ENCODE measurements around the gene MRPS6. TPM values are rescaled to one million over a fixed set of nuclear protein-coding genes. Genes with fewer than 3 reads are reported as not detected.
A peak's percentile ranks its signal among the peaks of the same experiment; 100 is the strongest.

MRPS6 gene
- total RNA-seq, 1 donor from 2014 or later = 21.5 TPM

DNA sequence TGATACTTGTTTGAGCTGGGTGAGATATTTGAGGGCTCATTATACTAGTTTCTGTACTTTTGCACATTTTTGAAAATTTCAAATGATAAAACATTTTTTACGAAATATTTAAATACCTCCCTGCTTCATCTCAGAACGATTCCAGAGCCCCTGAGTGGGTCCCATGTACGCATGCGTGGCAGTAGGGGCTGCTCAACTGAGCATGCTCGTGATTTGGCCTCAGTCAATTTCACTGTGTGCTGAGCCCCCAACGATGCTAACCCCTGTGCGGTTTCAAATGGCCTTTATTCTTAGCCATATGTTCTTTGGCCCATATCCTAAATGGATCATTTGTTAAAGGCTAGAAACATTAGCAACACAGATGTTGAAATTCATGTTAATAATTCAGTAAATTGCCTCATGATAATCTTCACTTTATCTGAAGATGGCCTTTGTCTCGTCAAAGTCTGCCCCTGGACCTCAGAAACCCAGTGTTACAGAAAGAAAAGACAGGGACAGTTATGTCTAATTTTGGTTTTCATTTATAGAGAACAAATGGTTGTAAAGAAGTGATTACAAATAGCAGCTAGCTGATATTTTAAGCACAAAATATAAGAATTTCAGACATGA, 108.2 kb downstream of the MRPS6 start:
- no peak for DNase-seq

DNA sequence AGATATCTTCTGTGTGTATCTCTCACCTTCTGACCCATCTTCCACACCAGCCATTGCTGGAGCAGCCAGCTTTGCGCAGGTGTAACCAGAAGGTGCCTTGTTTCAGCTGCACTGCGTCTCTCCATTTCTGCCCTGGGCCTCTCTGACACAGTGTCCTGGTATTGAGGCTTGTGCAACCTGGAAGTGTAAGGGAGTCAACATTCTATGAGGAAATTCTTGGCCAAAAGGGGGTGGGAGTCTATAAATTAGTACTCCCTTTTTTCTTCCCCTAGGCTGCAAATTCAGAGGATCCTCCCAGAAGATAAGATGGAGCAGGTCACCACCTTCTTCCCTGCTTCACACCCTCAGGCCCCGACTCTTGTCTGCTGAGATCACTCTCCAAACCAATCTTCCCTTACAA, 109.1 kb downstream of the MRPS6 start:
- no peak for DNase-seq

DNA sequence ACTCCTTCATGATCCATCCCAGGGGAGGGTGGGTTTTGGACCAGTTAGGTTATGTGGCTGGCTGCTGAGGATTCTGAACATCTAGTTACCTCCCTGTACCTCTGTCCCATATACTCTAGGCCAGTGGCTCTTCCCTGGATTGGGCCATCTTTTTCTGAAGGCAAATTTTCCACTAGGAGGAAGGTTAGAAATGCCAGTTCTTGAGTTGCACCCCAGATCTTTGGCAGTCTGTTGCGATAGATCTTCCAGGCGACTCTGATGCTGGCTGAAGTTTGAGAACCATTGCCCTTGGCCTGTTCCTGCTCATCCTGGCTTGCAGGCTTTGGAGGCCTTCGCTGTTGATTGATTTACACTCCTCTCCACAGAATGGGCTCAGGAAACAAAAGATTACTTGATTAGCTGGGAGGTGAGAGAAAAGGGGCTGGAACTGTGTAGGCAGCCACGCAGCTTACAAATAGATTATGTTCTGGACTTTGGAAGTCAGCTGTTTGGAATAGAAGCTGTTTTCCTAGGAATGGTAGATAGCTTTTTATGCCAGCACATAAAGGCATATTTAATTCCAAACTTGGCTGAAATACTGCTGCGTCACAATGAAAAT, 110.1 kb downstream of the MRPS6 start:
- DNase-seq = no peak

DNA sequence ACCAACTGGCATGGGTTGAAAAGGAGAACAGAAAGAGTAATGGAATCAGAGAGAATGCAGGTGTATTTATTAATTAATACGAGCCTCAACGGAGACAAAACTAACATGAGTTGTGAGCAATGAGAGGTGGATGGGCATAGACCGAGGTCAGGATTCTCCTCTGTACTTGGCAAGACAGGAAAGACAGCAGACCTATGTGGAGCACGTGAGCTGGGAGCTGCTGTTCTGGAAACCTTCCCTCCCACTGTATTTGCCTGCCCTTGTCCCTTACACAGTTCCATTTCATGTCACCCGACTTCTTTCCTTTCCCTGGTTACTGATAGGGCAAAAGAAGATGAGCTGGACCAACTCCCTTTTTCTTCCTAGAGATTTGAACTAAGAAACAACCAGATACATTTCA, 110.9 kb downstream of the MRPS6 start:
- no peak for DNase-seq

DNA sequence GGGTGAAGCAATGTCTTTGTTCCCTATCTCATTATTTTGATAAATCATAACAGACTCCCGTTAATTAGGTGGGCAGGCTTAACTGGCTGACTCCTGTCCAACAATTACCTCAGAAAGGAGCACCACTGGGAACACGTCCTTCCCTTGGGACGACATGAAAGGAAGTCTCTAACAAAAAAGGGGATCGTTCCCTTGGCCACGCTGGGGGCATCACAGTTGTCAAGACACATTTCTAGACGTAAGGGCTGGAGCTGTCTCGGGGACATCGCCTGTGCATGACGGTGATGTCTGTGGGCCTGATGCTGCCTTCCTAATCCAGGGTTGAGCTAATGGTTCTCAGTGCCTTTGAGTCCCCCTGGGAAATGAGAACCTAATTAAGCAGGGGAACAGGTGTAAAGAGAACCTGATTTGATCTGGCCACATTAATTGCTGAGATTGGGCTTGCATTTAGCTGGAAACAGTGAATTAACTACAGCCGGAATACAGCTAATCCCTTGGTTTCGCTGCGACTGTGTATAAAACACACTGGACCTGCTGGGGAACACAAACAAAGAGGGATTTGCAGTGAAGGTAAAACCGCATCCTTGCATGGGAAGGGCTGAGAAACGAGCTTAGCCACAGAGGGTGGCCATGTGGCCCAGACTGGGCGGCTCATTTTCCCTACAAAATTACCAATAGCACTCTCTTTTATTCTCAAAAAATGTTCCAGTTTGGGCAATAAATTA, 111.8 kb downstream of the MRPS6 start:
- DNase-seq = no peak

DNA sequence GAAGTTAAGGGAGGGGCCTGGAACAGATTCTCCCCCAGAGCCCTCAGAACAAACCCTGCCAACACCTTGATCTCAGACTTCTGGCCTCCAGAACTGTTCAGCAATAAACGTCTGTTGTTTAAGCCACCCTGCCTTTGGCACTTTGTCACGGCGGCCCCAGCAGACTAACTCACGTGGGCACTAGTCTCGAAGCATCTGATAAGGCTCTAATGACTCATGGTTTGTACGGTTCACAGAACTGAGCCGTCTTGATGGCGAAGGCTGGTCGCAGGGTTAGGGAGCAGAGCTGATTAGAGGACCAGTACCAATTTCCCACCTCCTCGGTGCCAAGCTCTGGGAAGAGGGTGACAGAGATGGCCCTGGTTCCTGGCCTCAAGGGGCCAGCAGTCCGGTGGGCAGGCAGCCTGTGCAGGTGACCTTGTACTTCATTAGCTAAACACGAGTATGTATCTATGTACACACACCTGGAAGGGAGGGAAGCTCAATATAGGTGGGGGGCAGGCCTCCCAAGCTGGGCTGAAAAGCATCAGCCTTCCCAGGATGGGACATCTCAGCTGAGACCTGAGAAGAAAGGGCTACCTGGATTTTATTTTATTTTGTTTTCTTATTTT, 112.8 kb downstream of the MRPS6 start:
- DNase-seq = no peak

DNA sequence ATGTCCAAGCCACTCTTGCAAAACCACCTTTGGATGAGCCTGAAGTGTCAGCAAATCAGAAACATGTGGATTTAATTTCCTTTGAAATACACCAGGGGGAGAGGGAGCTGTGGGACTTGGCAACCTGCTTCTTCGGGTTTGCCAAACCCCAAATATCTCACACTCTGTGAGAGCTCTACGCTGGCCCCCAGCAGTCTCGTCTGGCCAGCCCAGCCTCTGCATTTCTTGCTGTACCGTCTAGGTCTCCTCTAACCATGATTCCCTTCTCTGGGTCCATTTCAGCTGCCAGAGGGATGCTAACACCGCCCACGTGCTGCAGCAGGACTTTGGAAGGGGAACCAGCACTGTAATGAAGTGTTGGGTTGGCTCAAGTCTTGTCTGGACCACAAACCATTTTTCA, 114.6 kb downstream of the MRPS6 start:
- DNase-seq = no peak

DNA sequence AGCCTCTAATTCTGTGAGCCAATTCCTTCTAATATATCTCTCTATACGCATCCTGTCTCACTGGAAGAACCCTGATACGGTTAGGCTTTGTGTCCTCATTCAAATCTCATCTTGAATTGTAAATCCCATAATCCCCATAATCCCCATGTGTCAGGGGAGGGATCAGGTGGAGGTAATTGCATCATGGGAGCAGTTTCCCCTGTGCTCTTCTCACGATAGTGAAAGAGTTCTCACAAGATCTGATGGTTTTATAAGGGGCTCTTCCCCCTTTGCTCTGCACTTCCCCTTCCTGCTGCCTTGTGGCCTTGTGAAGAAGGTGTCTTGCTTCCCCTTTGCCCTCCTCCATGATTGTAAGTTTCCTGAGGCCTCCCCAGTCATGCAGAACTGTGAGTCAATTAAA, 116.1 kb downstream of the MRPS6 start:
- DNase-seq = no peak

DNA sequence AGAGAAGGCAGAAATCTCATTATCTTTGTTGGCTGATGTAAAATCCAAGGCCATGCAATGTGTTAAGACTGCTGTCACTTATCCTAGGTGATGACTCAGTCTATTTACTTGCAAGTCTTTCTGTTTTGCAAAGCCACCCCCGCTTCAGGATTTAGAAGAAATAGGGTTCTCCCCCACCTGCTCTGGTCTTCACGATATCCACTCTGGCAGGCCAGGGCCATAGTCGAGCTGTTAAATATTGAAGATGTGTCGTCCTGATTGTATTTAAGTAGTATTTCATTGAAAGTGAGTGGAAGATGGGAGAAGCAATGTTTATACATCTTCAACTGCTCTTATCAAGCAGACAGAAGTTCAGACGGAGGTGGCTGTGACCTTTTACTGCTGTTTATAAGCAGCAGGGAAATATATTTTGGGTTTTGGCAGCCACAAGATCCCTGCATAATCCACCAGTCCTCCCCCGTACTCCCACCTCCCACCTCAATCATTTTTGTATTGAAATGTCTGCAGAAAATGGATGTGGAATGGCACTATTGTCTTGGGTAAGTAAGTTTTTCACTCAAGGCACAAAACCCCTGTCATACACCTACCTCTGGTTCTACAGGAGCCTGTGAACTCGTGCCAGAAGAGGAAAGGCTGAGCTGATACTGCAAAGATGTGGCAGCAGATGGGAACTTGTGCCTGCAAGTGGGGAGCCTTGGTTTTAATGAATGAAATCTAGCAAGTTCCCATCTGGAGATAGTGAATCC, 117.4 kb downstream of the MRPS6 start:
- DNase-seq = peak; percentile 17

DNA sequence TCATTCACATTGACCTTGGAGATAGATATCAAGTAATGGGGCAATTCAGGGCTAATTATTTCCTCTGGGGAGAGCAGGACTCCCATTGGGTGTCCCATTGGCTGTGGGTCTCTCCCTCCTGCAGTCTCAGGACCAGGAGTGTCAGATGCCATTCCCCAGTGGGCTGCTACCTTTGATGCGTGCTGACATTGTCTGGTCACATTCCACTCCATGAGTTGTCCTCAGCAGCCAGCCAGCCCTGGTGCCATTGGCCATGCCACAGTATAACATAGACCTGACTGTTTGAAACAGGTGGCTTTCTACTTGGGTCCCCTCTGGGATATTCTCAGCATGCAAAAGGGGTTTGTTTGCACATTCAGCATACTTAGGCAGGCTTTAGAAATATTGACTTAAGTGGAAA, 118.5 kb downstream of the MRPS6 start:
- DNase-seq = no peak

Other genes with a start within 250 kb of the MRPS6 start
- gene ATP5PO, start 157.8 kb upstream of the MRPS6 start, total RNA-seq = 154 TPM
- 73.0 TPM for gene SLC5A3, start within 50 bp of the MRPS6 start, total RNA-seq

Data from occipital lobe (tissue), 2 donors.